ENCODE results near the gene RPP14. TPM values are rescaled to one million over a fixed set of nuclear protein-coding genes. Genes with fewer than 3 reads are reported as not detected.

RPP14 gene
- total RNA-seq, 1 donor from 2014 or later, result 17.7 TPM

DNA sequence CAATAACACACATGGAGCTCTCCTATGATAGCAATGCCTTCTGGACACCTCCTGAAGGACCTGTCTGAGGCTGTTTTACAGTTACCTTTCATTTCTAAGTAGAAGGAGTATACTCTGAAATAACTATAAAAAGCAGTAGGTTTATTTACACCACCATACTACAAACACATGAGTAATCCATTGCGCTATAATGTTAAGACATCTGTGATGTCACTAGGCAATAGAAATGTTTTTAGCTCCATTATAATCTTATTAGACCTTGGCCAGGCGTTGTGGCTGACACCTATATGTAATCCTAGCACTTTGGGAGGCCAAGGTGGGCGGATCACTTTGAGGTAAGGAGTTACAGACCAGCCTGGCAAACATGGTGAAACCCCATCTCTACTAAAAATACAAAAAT lies 51.4 kb downstream of the RPP14 start:
- no peak for TF ChIP-seq CTCF (IDR thresholded peaks at IDR 0.05)
- intact Hi-C loops (cut with micrococcal nuclease), result loop anchor here (2.0 to 5.0 kb wide), 4 partner anchors 13 to 160 kb away; no protein-coding TSS in a partner anchor
- Mint-ChIP-seq H3K36me3 (ENCODE audit: low read depth) (peaks cover 14% of the 10 kb centered on the region), H3K27ac (peak overlapping the region; percentile 100), H3K4me3 (peak overlapping the region; percentile 73), H3K27me3 (no peaks in the 10 kb centered on the region), H3K9me3 (no peaks in the 10 kb centered on the region), H3K4me1 (peaks cover 85% of the 10 kb centered on the region)
- DNase-seq, result no peak
- ChIA-PET POLR2A (interaction anchor here (0.7 to 11.3 kb wide), 3 partner anchors 20 to 71 kb away, joined by 3 to 565 read pairs (median 16); partner anchors contain the start of gene PXK), CTCF (interaction anchor here (0.8 to 4.8 kb wide), 3 partner anchors 17 to 24 kb away, joined by 3 to 22 read pairs (median 12); no protein-coding TSS in a partner anchor)
- no peak for ATAC-seq (ENCODE audit: low read depth)

- peak overlapping the region; percentile 100 for H3K27ac Mint-ChIP-seq
- H3K9me3 Mint-ChIP-seq, result no peaks in the 10 kb centered on the region
- CTCF ChIA-PET, result interaction anchor here (0.8 kb wide), 1 partner anchor 17 kb away, joined by 3 read pairs; no protein-coding TSS in a partner anchor
- no peaks in the 10 kb centered on the region for H3K27me3 Mint-ChIP-seq
- no peak for TF ChIP-seq CTCF (IDR thresholded peaks at IDR 0.05)
- POLR2A ChIA-PET, result interaction anchor here (11.3 kb wide), 1 partner anchor 20 kb away, joined by 565 read pairs; the partner anchor contains the start of gene PXK
- no peak overlapping the region for H3K4me3 Mint-ChIP-seq
- ATAC-seq (ENCODE audit: low read depth) (no peak), DNase-seq (no peak)
- H3K4me1 Mint-ChIP-seq, result peaks cover 83% of the 10 kb centered on the region
- H3K36me3 Mint-ChIP-seq (ENCODE audit: low read depth), result peaks cover 11% of the 10 kb centered on the region
- intact Hi-C loops (cut with micrococcal nuclease), result loop anchor here (5.0 kb wide), 2 partner anchors 36 to 161 kb away; no protein-coding TSS in a partner anchor
Observed at GRCh38 chr3:58358092-58358491, 52.0 kb downstream of the RPP14 start.

DNA sequence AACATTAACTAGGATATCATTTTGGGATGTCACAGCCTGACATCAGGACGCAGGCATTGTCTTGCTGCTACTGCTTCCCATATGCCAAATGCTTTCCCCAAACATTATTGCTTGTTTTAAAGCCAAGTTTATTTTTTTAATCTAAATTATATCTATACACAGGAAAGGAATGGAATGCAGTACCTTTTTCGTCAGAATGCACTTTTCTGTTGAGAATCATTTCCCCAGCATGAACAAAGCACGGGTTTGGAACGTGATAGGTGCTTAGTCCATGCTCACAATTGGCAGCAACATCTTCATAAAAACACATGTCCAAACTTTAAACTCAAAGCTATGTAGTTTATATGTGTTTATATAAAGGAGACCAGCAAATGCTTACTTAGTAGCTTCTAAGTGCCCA lies 52.8 kb downstream of the RPP14 start:
- intact Hi-C loops (cut with micrococcal nuclease), result loop anchor here (5.0 kb wide), 2 partner anchors 37 to 162 kb away; no protein-coding TSS in a partner anchor
- Mint-ChIP-seq H3K4me1 (peaks cover 83% of the 10 kb centered on the region), H3K36me3 (ENCODE audit: low read depth) (peaks cover 10% of the 10 kb centered on the region), H3K27me3 (no peaks in the 10 kb centered on the region), H3K4me3 (no peak overlapping the region), H3K9me3 (no peaks in the 10 kb centered on the region), H3K27ac (peak overlapping the region; percentile 100)
- CTCF ChIA-PET, result interaction anchor here (0.9 to 1.0 kb wide), 2 partner anchors 8 to 25 kb away, joined by 3 to 7 read pairs; no protein-coding TSS in a partner anchor
- DNase-seq (no peak), ATAC-seq (ENCODE audit: low read depth) (no peak)
- no peak for TF ChIP-seq CTCF (IDR thresholded peaks at IDR 0.05)
- POLR2A ChIA-PET, result interaction anchor here (1.1 to 2.2 kb wide), 2 partner anchors 9 to 70 kb away, joined by 3 to 9 read pairs; no protein-coding TSS in a partner anchor

DNA sequence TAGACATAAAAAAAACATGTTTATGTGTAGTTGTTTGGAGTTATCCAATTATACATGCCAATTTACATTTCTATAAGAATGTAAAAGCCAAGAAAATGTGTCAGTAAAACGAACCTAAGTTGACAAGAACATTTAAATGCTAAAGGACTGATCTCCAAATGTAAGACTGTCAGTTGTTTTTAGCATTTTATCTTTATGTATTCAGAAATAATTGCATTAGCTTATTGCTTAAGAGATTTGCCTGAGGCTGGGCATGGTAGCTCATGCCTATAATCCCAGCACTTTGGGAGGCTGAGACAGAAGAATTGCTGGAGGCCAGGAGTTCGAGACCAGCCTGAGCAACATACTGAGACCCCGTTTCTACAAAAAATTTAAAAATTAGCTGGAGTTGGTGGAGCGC lies 53.6 kb downstream of the RPP14 start:
- intact Hi-C loops (cut with micrococcal nuclease), result loop anchor here (5.0 kb wide), 2 partner anchors 37 to 162 kb away; no protein-coding TSS in a partner anchor
- no peak for DNase-seq
- Mint-ChIP-seq H3K9me3 (no peaks in the 10 kb centered on the region), H3K36me3 (ENCODE audit: low read depth) (peaks cover 8% of the 10 kb centered on the region), H3K27ac (no peak overlapping the region), H3K27me3 (no peaks in the 10 kb centered on the region), H3K4me3 (no peak overlapping the region), H3K4me1 (peaks cover 83% of the 10 kb centered on the region)
- TF ChIP-seq CTCF (IDR thresholded peaks at IDR 0.05), result no peak
- CTCF ChIA-PET, result interaction anchor here (0.9 to 1.2 kb wide), 3 partner anchors 9 to 56 kb away, joined by 3 to 7 read pairs (median 5); no protein-coding TSS in a partner anchor
- POLR2A ChIA-PET, result interaction anchor here (0.6 to 2.2 kb wide), 3 partner anchors 10 to 164 kb away, joined by 3 to 9 read pairs (median 3); no protein-coding TSS in a partner anchor
- ATAC-seq (ENCODE audit: low read depth), result no peak

- ChIA-PET POLR2A (no interaction called here), CTCF (no interaction called here)
- Mint-ChIP-seq H3K27me3 (no peaks in the 10 kb centered on the region), H3K4me3 (no peak overlapping the region), H3K27ac (peak overlapping the region; percentile 35), H3K4me1 (peaks cover 83% of the 10 kb centered on the region), H3K9me3 (no peaks in the 10 kb centered on the region), H3K36me3 (ENCODE audit: low read depth) (peaks cover 14% of the 10 kb centered on the region)
- DNase-seq (no peak), ATAC-seq (ENCODE audit: low read depth) (no peak)
- TF ChIP-seq CTCF (IDR thresholded peaks at IDR 0.05), result no peak
- intact Hi-C loops (cut with micrococcal nuclease), result no loop called here
Observed at GRCh38 chr3:58361866-58362265, 55.8 kb downstream of the RPP14 start.

Data from activated B cell treated with CpG ODN at 0.5 μM for 24 hours (primary cell).